HG03108 (cell line): Measurements from ENCODE around the gene CIZ1.

Experiments
- ATAC-seq: cut with Tn5 transposase; IDR thresholded peaks from one replicate; pipeline ENCODE4 v1.9.1; 2021; ENCODE audit warnings: moderate library complexity; ENCODE audit not compliant: unreplicated experiment

CIZ1 gene

GRCh38 chr9:128213746-128214497 lies 22.6 kb upstream of the CIZ1 start:
- ATAC-seq = no peak

- ATAC-seq = no peak
Observed at GRCh38 chr9:128211981-128212281, 20.6 kb upstream of the CIZ1 start.

GRCh38 chr9:128211186-128211980 lies 20.0 kb upstream of the CIZ1 start:
- ATAC-seq = no peak

GRCh38 chr9:128208946-128209669 lies 17.7 kb upstream of the CIZ1 start:
- ATAC-seq = no peak

- ATAC-seq = no peak
Observed at GRCh38 chr9:128208386-128208785, 17.0 kb upstream of the CIZ1 start.

GRCh38 chr9:128206916-128207910 lies 15.8 kb upstream of the CIZ1 start:
- ATAC-seq = no peak

GRCh38 chr9:128206484-128206883 lies 15.1 kb upstream of the CIZ1 start:
- ATAC-seq = no peak

- no peak for ATAC-seq
Observed at GRCh38 chr9:128205296-128205944, 14.0 kb upstream of the CIZ1 start.

- ATAC-seq = no peak
Observed at GRCh38 chr9:128204858-128205257, 13.5 kb upstream of the CIZ1 start.

- no peak for ATAC-seq
Observed at GRCh38 chr9:128203707-128204551, 12.6 kb upstream of the CIZ1 start.

- ATAC-seq = no peak
Observed at GRCh38 chr9:128203024-128203706, 11.8 kb upstream of the CIZ1 start, which contains the start of gene DNM1. TSS of gene DNM1 (plus strand) at chr9:128203379. CDS start at chr9:128203471, 92 bp downstream.

GRCh38 chr9:128202648-128203023 lies 11.3 kb upstream of the CIZ1 start:
- no peak for ATAC-seq

GRCh38 chr9:128201441-128202369 lies 10.3 kb upstream of the CIZ1 start:
- no peak for ATAC-seq

GRCh38 chr9:128193469-128194096 lies 2.2 kb upstream of the CIZ1 start:
- no peak for ATAC-seq

GRCh38 chr9:128192601-128193371 lies 1.4 kb upstream of the CIZ1 start:
- ATAC-seq = peak; percentile 64
